ENCODE results near the gene MYOCD.

DNA sequence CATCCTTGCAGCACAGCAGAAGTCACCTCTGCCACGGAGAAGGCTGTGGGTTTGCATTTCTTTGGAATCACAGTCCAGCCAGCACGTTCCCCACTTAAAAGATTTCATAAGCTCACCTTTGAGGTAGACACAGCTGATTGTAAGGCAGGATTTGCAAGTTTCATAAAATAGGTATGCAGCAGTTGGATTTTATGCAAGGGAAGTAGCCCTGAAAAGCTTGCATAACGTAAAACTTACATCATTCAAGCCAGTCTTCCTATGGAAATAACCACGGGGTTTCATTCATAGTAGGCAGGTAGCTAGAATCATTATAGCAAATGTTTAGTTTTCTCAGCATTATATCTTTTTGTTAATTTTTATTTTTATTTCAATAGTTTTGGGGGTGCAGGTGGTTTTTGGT, 73.8 kb downstream of the MYOCD start:
- no peak for TF ChIP-seq JUND (IDR thresholded peaks at IDR 0.05)
- no peak for TF ChIP-seq SIN3A (IDR thresholded peaks at IDR 0.05; ENCODE audit: low read depth)
- no peak for TF ChIP-seq EGR1 (IDR thresholded peaks at IDR 0.05; ENCODE audit: low read depth)
- no peak for TF ChIP-seq TCF7L2 (IDR thresholded peaks at IDR 0.05; ENCODE audit: borderline replicate concordance, extremely low read depth, insufficient read depth, insufficient read length)
- TF ChIP-seq POLR2A (IDR thresholded peaks at IDR 0.05; ENCODE audit: borderline replicate concordance, extremely low read depth, insufficient read depth, insufficient read length), result no peak
- no peak for TF ChIP-seq FOSL1 (IDR thresholded peaks at IDR 0.05; ENCODE audit: low read depth)
- no peak for TF ChIP-seq EZH2 (IDR thresholded peaks at IDR 0.05)
- TF ChIP-seq POLR2AphosphoS5 (IDR thresholded peaks at IDR 0.05; ENCODE audit: low read depth, low read length), result no peak
- TF ChIP-seq SP1 (IDR thresholded peaks at IDR 0.05; ENCODE audit: low read depth), result no peak
- TF ChIP-seq CEBPB (IDR thresholded peaks at IDR 0.05; ENCODE audit: low read depth), result no peak
- no peak for TF ChIP-seq CTCF (IDR thresholded peaks at IDR 0.05 in 2 of 3, conservative IDR thresholded peaks at IDR 0.05 in 1 of 3; ENCODE audit: borderline replicate concordance in 1 of 3, insufficient read depth in 1 of 3, low read depth in 2 of 3, low read length in 2 of 3)
- no peak for TF ChIP-seq EZH2phosphoT487 (IDR thresholded peaks at IDR 0.05; ENCODE audit: borderline replicate concordance)
